Measurements from ENCODE around the gene IER3. TPM values are rescaled to one million over a fixed set of nuclear protein-coding genes. Genes with fewer than 3 reads are reported as not detected.

Gene IER3
- total and polyA plus RNA-seq, 7 donors, result 20.1 to 193 (median 65.3) TPM

GRCh38 chr6:30781395-30781742 is 37.0 kb upstream of the IER3 start:
- peaks cover 2 to 54% (median 47%) of the 10 kb centered on the region in 4 donors for H3K4me1 ChIP-seq
- intact Hi-C loops (cut with DNase I), result loop anchor here (2.0 kb wide), 1 partner anchor 39 kb away; the partner anchor contains the start of gene FLOT1
- no peak overlapping the region for H3K4me3 ChIP-seq
- 87 to 89% methylated on average over 4 of the region's 4 CpGs for WGBS, 2 donors
- H3K36me3 ChIP-seq, result no peaks in the 10 kb centered on the region
- no peak for TF ChIP-seq CTCF (IDR thresholded peaks at IDR 0.05)
- no peak for TF ChIP-seq EP300 (IDR thresholded peaks at IDR 0.05)
- TF ChIP-seq POLR2A (IDR thresholded peaks at IDR 0.05), result no peak
- TF ChIP-seq POLR2AphosphoS5 (IDR thresholded peaks at IDR 0.05), result no peak
- H3K27ac ChIP-seq, result peak overlapping the region; percentile 85 to 90 (median 88)
- no peaks in the 10 kb centered on the region for H3K9me3 ChIP-seq
- no peak for DNase-seq
- no peaks in the 10 kb centered on the region for H3K27me3 ChIP-seq

GRCh38 chr6:30780642-30780920 is 36.2 kb upstream of the IER3 start:
- Histone ChIP-seq H3K36me3 (no peaks in the 10 kb centered on the region), H3K9me3 (no peaks in the 10 kb centered on the region), H3K27me3 (no peaks in the 10 kb centered on the region), H3K27ac (peak overlapping the region; percentile 85 to 90 (median 88)), H3K4me3 (no peak overlapping the region), H3K4me1 (peaks cover 2 to 50% (median 47%) of the 10 kb centered on the region in 4 donors)
- intact Hi-C loops (cut with DNase I), result loop anchor here (2.0 kb wide), 1 partner anchor 38 kb away; the partner anchor contains the start of gene FLOT1
- TF ChIP-seq POLR2A (IDR thresholded peaks at IDR 0.05) (no peak), EP300 (IDR thresholded peaks at IDR 0.05) (no peak)
- DNase-seq, result no peak
- 90 to 95% methylated on average over 1 of the region's 1 CpG for WGBS, 2 donors

- Histone ChIP-seq H3K9me3 (no peaks in the 10 kb centered on the region), H3K27me3 (no peaks in the 10 kb centered on the region), H3K36me3 (no peaks in the 10 kb centered on the region), H3K27ac (peak overlapping the region; percentile 70 to 90 (median 87)), H3K4me3 (no peak overlapping the region), H3K4me1 (peaks cover 2 to 50% (median 47%) of the 10 kb centered on the region in 4 donors)
- no peak for TF ChIP-seq CTCF (IDR thresholded peaks at IDR 0.05)
- WGBS, 2 donors, result 88 to 90% methylated on average over 10 of the region's 10 CpGs
- intact Hi-C loops (cut with DNase I), result loop anchor here (2.0 kb wide), 1 partner anchor 37 kb away; the partner anchor contains the start of gene FLOT1
- DNase-seq, result no peak
These were observed 35.7 kb upstream of the IER3 start for GRCh38 chr6:30779850-30780641.

GRCh38 chr6:30778001-30778635 is 33.8 kb upstream of the IER3 start:
- Histone ChIP-seq H3K4me3 (no peak overlapping the region), H3K4me1 (peaks cover 2 to 58% (median 54%) of the 10 kb centered on the region in 4 donors), H3K36me3 (no peaks in the 10 kb centered on the region), H3K9me3 (no peaks in the 10 kb centered on the region), H3K27ac (peak overlapping the region in 3 of 4 donors; percentile 85 to 90 (median 89)), H3K27me3 (no peaks in the 10 kb centered on the region)
- DNase-seq, result no peak
- WGBS, 2 donors, result 44 to 79% methylated on average over 3 of the region's 3 CpGs
- TF ChIP-seq POLR2A (IDR thresholded peaks at IDR 0.05) (no peak), CTCF (IDR thresholded peaks at IDR 0.05) (no peak), POLR2AphosphoS5 (IDR thresholded peaks at IDR 0.05) (no peak), EP300 (IDR thresholded peaks at IDR 0.05) (no peak)
- intact Hi-C loops (cut with DNase I), result no loop called here

GRCh38 chr6:30777155-30777485 is 32.8 kb upstream of the IER3 start:
- Histone ChIP-seq H3K4me3 (no peak overlapping the region), H3K36me3 (no peaks in the 10 kb centered on the region), H3K9me3 (no peaks in the 10 kb centered on the region), H3K27ac (no peak overlapping the region), H3K27me3 (no peaks in the 10 kb centered on the region), H3K4me1 (peaks cover 2 to 49% (median 44%) of the 10 kb centered on the region in 4 donors)
- WGBS, 2 donors, result 92 to 94% methylated on average over 3 of the region's 3 CpGs
- DNase-seq, result no peak
- no peak for TF ChIP-seq CTCF (IDR thresholded peaks at IDR 0.05)
- no peak for TF ChIP-seq POLR2A (IDR thresholded peaks at IDR 0.05)
- no peak for TF ChIP-seq EP300 (IDR thresholded peaks at IDR 0.05)
- TF ChIP-seq POLR2AphosphoS5 (IDR thresholded peaks at IDR 0.05), result no peak
- intact Hi-C loops (cut with DNase I), result no loop called here

All from sigmoid colon (tissue), 7 donors.